Measurements from ENCODE around the gene SCN5A.
A peak's percentile ranks its signal among the peaks of the same experiment; 100 is the strongest.

Gene SCN5A

GRCh38 chr3:38689346-38689745, 39.9 kb upstream of the SCN5A start:
- ChIA-PET CTCF (no interaction called here), POLR2A (ENCODE audit: low non-redundant PET) (no interaction called here)
- TF ChIP-seq CTCF (conservative IDR thresholded peaks at IDR 0.05; ENCODE audit: low read depth) = no peak
- no peak for DNase-seq (ENCODE audit: low spot score)
- no peak overlapping the region for H3K27ac ChIP-seq

GRCh38 chr3:38687321-38687720, 37.8 kb upstream of the SCN5A start:
- DNase-seq (ENCODE audit: low spot score) = no peak

GRCh38 chr3:38684546-38684945, 35.1 kb upstream of the SCN5A start:
- ChIA-PET POLR2A (ENCODE audit: low non-redundant PET) (no interaction called here), CTCF (interaction anchor here (0.6 kb wide), 1 partner anchor 11 kb away, joined by 3 read pairs; no protein-coding TSS in a partner anchor)
- no peak for DNase-seq (ENCODE audit: low spot score)
- no peak overlapping the region for H3K27ac ChIP-seq
- TF ChIP-seq CTCF (conservative IDR thresholded peaks at IDR 0.05; ENCODE audit: low read depth) = no peak

More at GRCh38 chr3:38687321-38687720, 37.8 kb upstream of the SCN5A start:
- TF ChIP-seq CTCF (conservative IDR thresholded peaks at IDR 0.05; ENCODE audit: low read depth) = no peak
- H3K27ac ChIP-seq = no peak overlapping the region
- ChIA-PET CTCF (interaction anchor here (0.9 kb wide), 1 partner anchor 312 kb away, joined by 3 read pairs; no protein-coding TSS in a partner anchor), POLR2A (ENCODE audit: low non-redundant PET) (no interaction called here)

GRCh38 chr3:38669668-38670067, 20.2 kb upstream of the SCN5A start:
- no peak for DNase-seq (ENCODE audit: low spot score)
- ChIA-PET POLR2A (ENCODE audit: low non-redundant PET) (no interaction called here), CTCF (no interaction called here)
- no peak for TF ChIP-seq CTCF (conservative IDR thresholded peaks at IDR 0.05; ENCODE audit: low read depth)
- H3K27ac ChIP-seq = no peak overlapping the region

- no peak overlapping the region for H3K27ac ChIP-seq
- no peak for DNase-seq (ENCODE audit: low spot score)
- ChIA-PET CTCF (interaction anchor here (0.6 kb wide), 1 partner anchor 172 kb away, joined by 6 read pairs; no protein-coding TSS in a partner anchor), POLR2A (ENCODE audit: low non-redundant PET) (no interaction called here)
- 0 out of 2 replicates have a peak, but pooled peaks have one; percentile 7 for TF ChIP-seq CTCF (conservative IDR thresholded peaks at IDR 0.05; ENCODE audit: low read depth)
Measured at GRCh38 chr3:38662544-38662943, 13.1 kb upstream of the SCN5A start.

- DNase-seq (ENCODE audit: low spot score) = no peak
- ChIA-PET CTCF (interaction anchor here (0.6 kb wide), 1 partner anchor 637 kb away, joined by 6 read pairs; no protein-coding TSS in a partner anchor), POLR2A (ENCODE audit: low non-redundant PET) (no interaction called here)
- no peak for TF ChIP-seq CTCF (conservative IDR thresholded peaks at IDR 0.05; ENCODE audit: low read depth)
- H3K27ac ChIP-seq = no peak overlapping the region
Measured at GRCh38 chr3:38658841-38659240, 9.4 kb upstream of the SCN5A start.

All from RWPE1 (cell line).